ENCODE measurements around the gene CETP.

GRCh38 chr16:57020651-57021050, 58.9 kb downstream of the CETP start:
- TF ChIP-seq CTCF (IDR thresholded peaks at IDR 0.05), result no peak
- no peak for TF ChIP-seq POLR2A (IDR thresholded peaks at IDR 0.05)

Data from thyroid gland (tissue), 4 donors.